CD8-positive, alpha-beta memory T cell (primary cell): ENCODE results near the gene EPN2. TPM values are rescaled to one million over a fixed set of nuclear protein-coding genes. Genes with fewer than 3 reads are reported as not detected.

Source experiments
- CTCF ChIA-PET: fragments of 350-600 bp; sonication (Branson Sonifier 250); formaldehyde crosslinking; loops from one replicate; lab custom pipeline; 2021; ENCODE audit warnings: antibody characterized with exemption; lab: Charles Lee
- POLR2A ChIA-PET: fragments of 350-600 bp; sonication (Branson Sonifier 250); formaldehyde crosslinking; loops from one replicate; lab custom pipeline; 2021; ENCODE audit warnings: antibody characterized with exemption; lab: Charles Lee
- DNase-seq, 5 donors: peaks; one replicate each; pipeline versions ENCODE4 v3.0.0 to v3.0.0-alpha.2; 2020 to 2022; ENCODE audit warnings: mixed read lengths in 1 of 5
- H3K27ac ChIP-seq: one replicate; pipeline ENCODE4 v1.7.0; 2013; ENCODE audit warnings: low read depth, mild to moderate bottlenecking, low read length, moderate library complexity
- H3K27me3 ChIP-seq: 2 replicates; pipeline ENCODE4 v1.7.0; 2013; ENCODE audit warnings: low read length, mild to moderate bottlenecking; ENCODE audit not compliant: insufficient read depth, poor library complexity, severe bottlenecking
- H3K36me3 ChIP-seq: 2 replicates; pipeline ENCODE4 v1.7.0; 2013; ENCODE audit warnings: mild to moderate bottlenecking, low read length, moderate library complexity; ENCODE audit not compliant: insufficient read depth
- H3K4me1 ChIP-seq: 2 replicates; pipeline ENCODE4 v1.7.0; 2013; ENCODE audit warnings: mild to moderate bottlenecking, low read length, moderate library complexity; ENCODE audit not compliant: insufficient read depth
- H3K4me3 ChIP-seq: 2 replicates; pipeline ENCODE4 v1.7.0; 2013; ENCODE audit warnings: mild to moderate bottlenecking, low read length
- H3K9me3 ChIP-seq: 2 replicates; pipeline ENCODE4 v1.7.0; 2013; ENCODE audit warnings: mild to moderate bottlenecking, low read length
- H3K27ac Mint-ChIP-seq, 8 donors: one replicate each; pipeline ENCODE4 v1.8.0; 2020 to 2021; ENCODE audit warnings: mixed read lengths in 8 of 8, mild to moderate bottlenecking in 6 of 8, inconsistent platforms in 3 of 8, moderate library complexity in 3 of 8
- H3K27me3 Mint-ChIP-seq, 2 donors: one replicate each; pipeline ENCODE4 v1.8.0; 2020 to 2021; ENCODE audit warnings: mixed read lengths in 2 of 2, mild to moderate bottlenecking in 1 of 2, moderate library complexity in 1 of 2
- H3K36me3 Mint-ChIP-seq, 3 donors: one replicate each; pipeline ENCODE4 v1.8.0; 2020 to 2021; ENCODE audit warnings: mixed read lengths in 3 of 3, inconsistent platforms in 1 of 3, mild to moderate bottlenecking in 1 of 3
- H3K4me1 Mint-ChIP-seq, 3 donors: one replicate each; pipeline ENCODE4 v1.8.0; 2020 to 2021; ENCODE audit warnings: mixed read lengths in 3 of 3, inconsistent platforms in 1 of 3, mild to moderate bottlenecking in 1 of 3
- H3K4me3 Mint-ChIP-seq, 7 donors: one replicate each; pipeline ENCODE4 v1.8.0; 2020 to 2021; ENCODE audit warnings: mixed read lengths in 7 of 7, mild to moderate bottlenecking in 6 of 7, moderate library complexity in 4 of 7, inconsistent platforms in 2 of 7
- H3K9me3 Mint-ChIP-seq, 5 donors: one replicate each; pipeline ENCODE4 v1.8.0; 2020 to 2022; ENCODE audit warnings: mixed read lengths in 5 of 5, mild to moderate bottlenecking in 3 of 5, moderate library complexity in 2 of 5, inconsistent platforms in 1 of 5
- polyA plus RNA-seq: library from polyadenylated mRNA; unstranded; fragments of 300-500 nt; fragmentation: Illumina TruSeq; gene quantifications from one replicate; pipeline ENCODE4 v1.2.3, GENCODE V29; 2021
- total RNA-seq, 2 experiments: library from RNA; stranded (reverse); gene quantifications; one replicate each; pipeline ENCODE4 v1.2.3, GENCODE V29; 2021

EPN2 gene
- total and polyA plus RNA-seq, 3 experiments from 2014 or later = 9.0 to 10.4 (median 9.7) TPM

GRCh38 chr17:19253112-19253511, 15.9 kb downstream of the EPN2 start:
- H3K27ac Mint-ChIP-seq = no peak overlapping the region
- H3K9me3 ChIP-seq = no peaks in the 10 kb centered on the region

DNA sequence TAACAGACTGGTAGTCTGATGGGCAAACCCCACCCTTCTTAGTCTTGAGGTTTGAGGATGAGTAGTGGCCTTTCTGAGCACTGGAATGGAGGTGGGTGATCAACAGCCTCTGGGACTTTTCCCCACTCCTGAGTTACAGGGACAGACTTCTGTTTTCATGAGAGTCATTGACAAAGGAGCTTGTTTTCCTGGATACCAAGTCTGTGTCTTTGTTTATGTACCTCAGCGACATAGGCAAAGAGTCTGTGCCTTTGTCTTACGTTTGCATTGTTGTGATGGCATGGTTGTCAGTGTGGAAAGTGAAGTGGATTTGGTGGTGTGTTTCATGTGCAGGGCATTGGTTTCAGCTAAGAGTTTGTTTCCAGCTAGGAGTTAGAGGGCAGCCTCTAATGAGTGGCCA, 17.5 kb downstream of the EPN2 start:
- no peak for DNase-seq
- H3K27ac Mint-ChIP-seq = no peak overlapping the region
- peaks cover 0 to 9% (median 5%) of the 10 kb centered on the region in 3 donors for H3K36me3 Mint-ChIP-seq
- peaks cover 0 to 9% of the 10 kb centered on the region in 2 donors for H3K27me3 Mint-ChIP-seq
- H3K9me3 ChIP-seq = no peaks in the 10 kb centered on the region
- H3K27ac ChIP-seq = no peak overlapping the region
- no peak overlapping the region for H3K4me3 Mint-ChIP-seq
- H3K9me3 Mint-ChIP-seq = peaks cover 0 to 4% (median 0%) of the 10 kb centered on the region in 5 donors
- POLR2A ChIA-PET = no interaction called here
- CTCF ChIA-PET = no interaction called here
- no peak overlapping the region for H3K4me3 ChIP-seq
- no peaks in the 10 kb centered on the region for H3K27me3 ChIP-seq
- no peaks in the 10 kb centered on the region for H3K36me3 ChIP-seq
- no peaks in the 10 kb centered on the region for H3K4me1 Mint-ChIP-seq
- H3K4me1 ChIP-seq = no peaks in the 10 kb centered on the region

More at GRCh38 chr17:19253112-19253511, 15.9 kb downstream of the EPN2 start:
- Mint-ChIP-seq H3K4me3 (no peak overlapping the region), H3K36me3 (peaks cover 0 to 9% (median 5%) of the 10 kb centered on the region in 3 donors), H3K4me1 (peaks cover 0 to 3% (median 0%) of the 10 kb centered on the region in 3 donors), H3K9me3 (peaks cover 0 to 4% (median 0%) of the 10 kb centered on the region in 5 donors), H3K27me3 (peaks cover 0 to 6% of the 10 kb centered on the region in 2 donors)
- no peak overlapping the region for H3K27ac ChIP-seq
- CTCF ChIA-PET = no interaction called here
- H3K4me3 ChIP-seq = no peak overlapping the region
- no peaks in the 10 kb centered on the region for H3K27me3 ChIP-seq
- DNase-seq = no peak
- POLR2A ChIA-PET = no interaction called here
- no peaks in the 10 kb centered on the region for H3K4me1 ChIP-seq
- no peaks in the 10 kb centered on the region for H3K36me3 ChIP-seq

DNA sequence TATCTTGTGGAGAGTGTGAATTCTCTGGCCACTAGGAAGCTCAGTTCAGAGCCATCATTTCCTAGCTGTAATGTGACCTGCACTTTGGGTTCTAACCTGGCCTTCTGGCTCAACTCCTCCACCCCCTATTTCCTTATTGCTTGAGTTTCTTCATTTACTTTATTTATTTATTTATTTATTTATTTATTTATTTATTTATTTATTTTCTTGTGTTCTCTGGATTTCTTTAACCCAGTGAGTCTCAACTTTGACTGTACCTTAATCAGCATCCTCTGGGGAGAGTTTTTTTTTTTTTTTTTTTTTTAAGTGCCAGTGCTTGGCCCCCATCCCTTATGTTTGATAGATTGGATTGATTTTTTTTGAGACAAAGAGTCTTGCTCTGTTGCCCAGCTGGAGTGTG, 18.1 kb downstream of the EPN2 start:
- H3K4me3 ChIP-seq = no peak overlapping the region
- DNase-seq = no peak
- CTCF ChIA-PET = no interaction called here
- peak overlapping the region in 1 of 8 donors; percentile 4 for H3K27ac Mint-ChIP-seq
- H3K36me3 ChIP-seq = no peaks in the 10 kb centered on the region
- no peak overlapping the region for H3K4me3 Mint-ChIP-seq
- POLR2A ChIA-PET = no interaction called here
- peaks cover 0 to 4% (median 0%) of the 10 kb centered on the region in 5 donors for H3K9me3 Mint-ChIP-seq
- peaks cover 0 to 9% of the 10 kb centered on the region in 2 donors for H3K27me3 Mint-ChIP-seq
- H3K27ac ChIP-seq = no peak overlapping the region
- no peaks in the 10 kb centered on the region for H3K27me3 ChIP-seq
- no peaks in the 10 kb centered on the region for H3K4me1 ChIP-seq
- H3K9me3 ChIP-seq = no peaks in the 10 kb centered on the region
- peaks cover 0 to 9% (median 5%) of the 10 kb centered on the region in 3 donors for H3K36me3 Mint-ChIP-seq
- H3K4me1 Mint-ChIP-seq = no peaks in the 10 kb centered on the region

DNA sequence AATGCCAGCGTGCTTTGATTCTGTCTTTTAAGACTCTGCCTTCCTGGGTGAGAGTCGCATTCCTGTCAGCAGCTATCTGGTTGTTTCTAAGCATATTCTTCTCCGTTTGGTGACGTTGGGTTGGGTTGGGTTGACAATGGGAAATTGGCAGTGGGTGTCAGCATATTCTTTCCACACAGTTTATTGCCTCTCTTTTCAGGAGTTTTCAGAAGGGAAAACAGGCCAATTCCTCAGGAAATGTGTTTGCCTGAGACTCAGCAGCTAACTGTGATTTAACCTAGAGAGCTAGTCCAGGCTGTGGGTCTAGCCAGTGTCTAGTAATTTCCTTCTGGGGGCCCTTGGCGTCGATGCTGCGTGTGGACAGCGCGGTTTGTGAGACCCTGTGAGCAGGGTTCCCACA, 21.2 kb downstream of the EPN2 start:
- Histone ChIP-seq H3K4me3 (no peak overlapping the region), H3K27ac (no peak overlapping the region), H3K4me1 (no peaks in the 10 kb centered on the region), H3K27me3 (no peaks in the 10 kb centered on the region), H3K9me3 (no peaks in the 10 kb centered on the region), H3K36me3 (no peaks in the 10 kb centered on the region)
- CTCF ChIA-PET = no interaction called here
- no peaks in the 10 kb centered on the region for H3K4me1 Mint-ChIP-seq
- POLR2A ChIA-PET = no interaction called here
- no peak overlapping the region for H3K4me3 Mint-ChIP-seq
- DNase-seq = no peak
- H3K27ac Mint-ChIP-seq = no peak overlapping the region
- H3K27me3 Mint-ChIP-seq = peaks cover 0 to 13% of the 10 kb centered on the region in 2 donors
- H3K9me3 Mint-ChIP-seq = peaks cover 0 to 2% (median 0%) of the 10 kb centered on the region in 5 donors
- H3K36me3 Mint-ChIP-seq = peaks cover 0 to 4% (median 3%) of the 10 kb centered on the region in 3 donors

- ChIA-PET POLR2A (no interaction called here), CTCF (no interaction called here)
- Histone ChIP-seq H3K36me3 (no peaks in the 10 kb centered on the region), H3K4me1 (no peaks in the 10 kb centered on the region), H3K27ac (no peak overlapping the region), H3K4me3 (no peak overlapping the region), H3K9me3 (no peaks in the 10 kb centered on the region), H3K27me3 (no peaks in the 10 kb centered on the region)
- no peak for DNase-seq
- Mint-ChIP-seq H3K27ac (no peak overlapping the region), H3K9me3 (no peaks in the 10 kb centered on the region), H3K4me3 (no peak overlapping the region), H3K4me1 (no peaks in the 10 kb centered on the region), H3K27me3 (peaks cover 0 to 13% of the 10 kb centered on the region in 2 donors), H3K36me3 (no peaks in the 10 kb centered on the region)
Measured at GRCh38 chr17:19260958-19261357, 23.8 kb downstream of the EPN2 start.

GRCh38 chr17:19261426-19261825, 24.3 kb downstream of the EPN2 start:
- no peaks in the 10 kb centered on the region for H3K27me3 ChIP-seq
- ChIA-PET CTCF (no interaction called here), POLR2A (no interaction called here)
- peaks cover 0 to 1% (median 0%) of the 10 kb centered on the region in 3 donors for H3K36me3 Mint-ChIP-seq
- DNase-seq = no peak
- no peaks in the 10 kb centered on the region for H3K9me3 ChIP-seq
- peak overlapping the region in 1 of 8 donors; percentile 27 for H3K27ac Mint-ChIP-seq
- H3K9me3 Mint-ChIP-seq = no peaks in the 10 kb centered on the region
- H3K27ac ChIP-seq = no peak overlapping the region
- H3K4me1 ChIP-seq = no peaks in the 10 kb centered on the region
- peaks cover 0 to 13% of the 10 kb centered on the region in 2 donors for H3K27me3 Mint-ChIP-seq
- no peaks in the 10 kb centered on the region for H3K36me3 ChIP-seq
- H3K4me1 Mint-ChIP-seq = no peaks in the 10 kb centered on the region
- no peak overlapping the region for H3K4me3 ChIP-seq
- no peak overlapping the region for H3K4me3 Mint-ChIP-seq

- CTCF ChIA-PET = no interaction called here
- peak overlapping the region in 1 of 8 donors; percentile 84 for H3K27ac Mint-ChIP-seq
- no peaks in the 10 kb centered on the region for H3K9me3 Mint-ChIP-seq
Measured at GRCh38 chr17:19262650-19263631, 25.8 kb downstream of the EPN2 start.

DNA sequence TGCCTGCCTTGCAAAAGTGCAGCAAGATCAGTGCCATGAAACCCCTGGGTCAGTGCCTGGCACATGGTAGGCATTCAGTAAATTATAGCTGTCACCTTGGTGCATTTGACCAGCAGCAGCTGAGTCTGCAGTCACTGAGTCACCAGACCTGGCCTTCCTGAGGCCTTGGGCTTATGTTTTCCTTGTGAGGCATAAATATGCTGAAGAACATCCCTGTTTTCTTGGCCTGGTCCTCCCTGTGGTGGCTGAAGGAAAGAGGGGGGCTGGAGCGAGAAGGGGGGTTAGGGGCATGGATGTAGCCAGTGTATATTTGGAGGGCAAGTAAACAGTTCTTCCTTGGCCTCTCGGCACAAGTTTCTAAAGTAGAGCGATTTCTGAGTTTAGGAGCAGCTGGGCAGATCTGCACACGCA, 26.5 kb downstream of the EPN2 start:
- Histone ChIP-seq H3K4me1 (no peaks in the 10 kb centered on the region), H3K27me3 (no peaks in the 10 kb centered on the region), H3K27ac (no peak overlapping the region), H3K36me3 (no peaks in the 10 kb centered on the region), H3K9me3 (no peaks in the 10 kb centered on the region), H3K4me3 (no peak overlapping the region)
- no peak overlapping the region for H3K4me3 Mint-ChIP-seq
- no peaks in the 10 kb centered on the region for H3K9me3 Mint-ChIP-seq
- no peak for DNase-seq
- H3K4me1 Mint-ChIP-seq = no peaks in the 10 kb centered on the region
- H3K27ac Mint-ChIP-seq = peak overlapping the region in 1 of 8 donors; percentile 84
- ChIA-PET CTCF (no interaction called here), POLR2A (no interaction called here)
- peaks cover 0 to 1% (median 0%) of the 10 kb centered on the region in 3 donors for H3K36me3 Mint-ChIP-seq
- H3K27me3 Mint-ChIP-seq = peaks cover 0 to 9% of the 10 kb centered on the region in 2 donors

More at GRCh38 chr17:19262650-19263631, 25.8 kb downstream of the EPN2 start:
- H3K4me3 Mint-ChIP-seq = no peak overlapping the region
- H3K36me3 Mint-ChIP-seq = peaks cover 0 to 1% (median 0%) of the 10 kb centered on the region in 3 donors
- Histone ChIP-seq H3K27ac (no peak overlapping the region), H3K4me1 (no peaks in the 10 kb centered on the region), H3K4me3 (no peak overlapping the region), H3K9me3 (no peaks in the 10 kb centered on the region), H3K36me3 (no peaks in the 10 kb centered on the region), H3K27me3 (no peaks in the 10 kb centered on the region)
- H3K4me1 Mint-ChIP-seq = no peaks in the 10 kb centered on the region
- no peak for DNase-seq
- POLR2A ChIA-PET = no interaction called here
- H3K27me3 Mint-ChIP-seq = peaks cover 0 to 13% of the 10 kb centered on the region in 2 donors
